DOHH2 (cell line): Measurements from ENCODE around the gene ZBTB48.

Source experiments
- EZH2phosphoT487 ChIP-seq: fragments of 200-600 bp; sonication (generic); IDR thresholded peaks from 2 replicates; pipeline ENCODE4 v1.6.1; 2017; ENCODE audit warnings: borderline replicate concordance, mild to moderate bottlenecking, antibody characterized with exemption, low read length, moderate library complexity, mixed read lengths
- TF ChIP-seq, protein P1 (sequence below): fragments of 200-600 bp; sonication (generic); IDR thresholded peaks from one replicate; pipeline ENCODE4 v1.5.1; 2014; ENCODE audit warnings: antibody characterized with exemption, mild to moderate bottlenecking, low read depth, low read length; ENCODE audit not compliant: poor library complexity, severe bottlenecking

DNA sequence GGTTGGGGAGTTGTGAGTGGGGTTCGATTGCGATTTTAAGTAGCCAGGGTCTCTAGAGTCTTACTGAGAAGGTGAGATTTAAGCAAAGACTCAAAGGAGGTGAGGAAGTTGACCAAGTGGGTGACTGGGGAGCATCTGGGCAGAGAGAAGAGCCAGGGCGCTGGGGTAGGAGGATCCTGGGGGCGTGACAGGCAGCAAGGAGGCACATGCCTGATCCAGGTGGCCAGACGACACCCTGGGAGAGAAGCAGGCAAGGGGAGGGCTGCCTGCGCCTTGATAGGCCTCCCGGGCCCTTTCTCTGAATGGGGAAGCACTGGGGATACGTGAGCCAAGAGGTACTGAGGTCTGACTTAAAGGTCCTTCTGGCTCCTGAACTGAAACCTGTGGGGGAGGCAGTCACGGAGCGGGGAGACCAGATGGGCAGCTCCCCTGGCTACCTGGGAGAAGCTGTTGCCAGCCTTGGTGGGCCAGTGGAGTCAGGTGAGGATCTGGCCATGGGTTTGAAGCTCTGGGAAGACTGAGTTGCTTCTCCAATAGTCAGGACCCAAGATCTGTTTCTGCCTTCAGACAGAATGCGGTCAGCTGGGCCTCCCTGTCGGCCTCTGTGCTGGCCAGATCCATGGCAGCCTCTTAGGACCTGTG, 5.4 kb downstream of the ZBTB48 start:
- TF ChIP-seq, protein P1, sequence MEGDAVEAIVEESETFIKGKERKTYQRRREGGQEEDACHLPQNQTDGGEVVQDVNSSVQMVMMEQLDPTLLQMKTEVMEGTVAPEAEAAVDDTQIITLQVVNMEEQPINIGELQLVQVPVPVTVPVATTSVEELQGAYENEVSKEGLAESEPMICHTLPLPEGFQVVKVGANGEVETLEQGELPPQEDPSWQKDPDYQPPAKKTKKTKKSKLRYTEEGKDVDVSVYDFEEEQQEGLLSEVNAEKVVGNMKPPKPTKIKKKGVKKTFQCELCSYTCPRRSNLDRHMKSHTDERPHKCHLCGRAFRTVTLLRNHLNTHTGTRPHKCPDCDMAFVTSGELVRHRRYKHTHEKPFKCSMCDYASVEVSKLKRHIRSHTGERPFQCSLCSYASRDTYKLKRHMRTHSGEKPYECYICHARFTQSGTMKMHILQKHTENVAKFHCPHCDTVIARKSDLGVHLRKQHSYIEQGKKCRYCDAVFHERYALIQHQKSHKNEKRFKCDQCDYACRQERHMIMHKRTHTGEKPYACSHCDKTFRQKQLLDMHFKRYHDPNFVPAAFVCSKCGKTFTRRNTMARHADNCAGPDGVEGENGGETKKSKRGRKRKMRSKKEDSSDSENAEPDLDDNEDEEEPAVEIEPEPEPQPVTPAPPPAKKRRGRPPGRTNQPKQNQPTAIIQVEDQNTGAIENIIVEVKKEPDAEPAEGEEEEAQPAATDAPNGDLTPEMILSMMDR: no peak
- no peak for TF ChIP-seq EZH2phosphoT487
